Dermis blood vessel endothelial cell (primary cell): ENCODE results near the gene PWWP2B. TPM values are rescaled to one million over a fixed set of nuclear protein-coding genes. Genes with fewer than 3 reads are reported as not detected.

Source experiments
- DNase-seq: peaks from one replicate; pipeline ENCODE4 v3.0.0; 2010
- total RNA-seq: library from RNA; depleted of rRNA; stranded (reverse); fragments of >200 nt; gene quantifications from 2 replicates; pipeline ENCODE4 v1.2.3, GENCODE V29; 2014

PWWP2B gene
- total RNA-seq, 1 donor from 2014 or later = 16.3 TPM

GRCh38 chr10:132460691-132461090 is 63.7 kb downstream of the PWWP2B start:
- no peak for DNase-seq

- no peak for DNase-seq
These were observed 64.2 kb downstream of the PWWP2B start for GRCh38 chr10:132461103-132461682.

GRCh38 chr10:132461683-132462231 is 64.8 kb downstream of the PWWP2B start:
- DNase-seq = no peak

GRCh38 chr10:132462463-132463332 is 65.7 kb downstream of the PWWP2B start:
- DNase-seq = no peak

- DNase-seq = peak; percentile 24
These were observed 66.6 kb downstream of the PWWP2B start for GRCh38 chr10:132463333-132464255.

GRCh38 chr10:132464256-132465192 is 67.5 kb downstream of the PWWP2B start:
- no peak for DNase-seq

- no peak for DNase-seq
These were observed 68.3 kb downstream of the PWWP2B start for GRCh38 chr10:132465193-132465888.

- no peak for DNase-seq
These were observed 69.0 kb downstream of the PWWP2B start for GRCh38 chr10:132465889-132466519.

- no peak for DNase-seq
These were observed 69.8 kb downstream of the PWWP2B start for GRCh38 chr10:132466520-132467463.

Other genes starting within 250 kb of the PWWP2B start
- gene DPYSL4, start 210.3 kb upstream of the PWWP2B start, total RNA-seq = 6.1 and 9.8 TPM in 2 replicates
- gene STK32C, start 89.2 kb upstream of the PWWP2B start, total RNA-seq = 6.1 and 8.8 TPM in 2 replicates
- gene LRRC27, start 65.0 kb upstream of the PWWP2B start, total RNA-seq = 6.0 and 10.9 TPM in 2 replicates
- gene INPP5A, start 140.6 kb downstream of the PWWP2B start, total RNA-seq = 24.1 and 32.8 TPM in 2 replicates